Suprapubic skin (tissue), 4 donors: ENCODE results near the gene ORMDL3.

Experiments
- CTCF ChIP-seq, 2 donors: fragments of 200-600 bp in 1 of 2; fragments of 450-650 bp in 1 of 2; sonication (generic) in 1 of 2; IDR thresholded peaks; one replicate each; pipeline ENCODE4 v1.5.1; 2016 to 2019; ENCODE audit warnings: antibody characterized with exemption in 2 of 2, mild to moderate bottlenecking in 1 of 2, moderate library complexity in 1 of 2
- EP300 ChIP-seq: sonication (generic); formaldehyde crosslinking; IDR thresholded peaks from one replicate; pipeline ENCODE4 v1.6.1; 2017; ENCODE audit warnings: antibody characterized with exemption
- POLR2A ChIP-seq, 2 donors: fragments of 450-650 bp; IDR thresholded peaks; one replicate each; pipeline ENCODE4 v1.6.1; 2017; ENCODE audit warnings: antibody characterized with exemption in 2 of 2, mild to moderate bottlenecking in 2 of 2, moderate library complexity in 2 of 2
- POLR2AphosphoS5 ChIP-seq, 3 donors: sonication (generic); formaldehyde crosslinking; IDR thresholded peaks; one replicate each; pipeline ENCODE4 v1.6.1; 2017; ENCODE audit warnings: antibody characterized with exemption in 3 of 3

- TF ChIP-seq CTCF (IDR thresholded peaks at IDR 0.05), result no peak
- no peak for TF ChIP-seq POLR2AphosphoS5 (IDR thresholded peaks at IDR 0.05)
- no peak for TF ChIP-seq POLR2A (IDR thresholded peaks at IDR 0.05)
- TF ChIP-seq EP300, result no peak
Measured at GRCh38 chr17:39960524-39961041, 33.2 kb upstream of the ORMDL3 start.
